MCF 10A (cell line): ENCODE data around the gene GPBP1. TPM values are rescaled to one million over a fixed set of nuclear protein-coding genes. Genes with fewer than 3 reads are reported as not detected.

Source experiments
- BruUV-seq: library from RNA; stranded (reverse); fragments of 400-500 nt; replicated peaks from 2 replicates; lab custom pipeline; 2021; lab: Mats Ljungman, UMichigan
- CTCF ChIA-PET: fragments of 300-600 bp; sonication (Branson Sonifier 250); formaldehyde crosslinking; extraction: SDS; loops from one replicate; lab custom pipeline; 2021; ENCODE audit warnings: antibody characterized with exemption, inconsistent platforms; lab: Yijun Ruan, JAX
- POLR2A ChIA-PET: fragments of 300-600, 350-650 bp; sonication (Branson Sonifier 250); formaldehyde crosslinking; extraction: SDS; loops from one replicate; lab custom pipeline; 2020; ENCODE audit warnings: antibody characterized with exemption, inconsistent platforms; lab: Yijun Ruan, JAX
- DNase-seq: peaks from one replicate; pipeline ENCODE4 v3.0.0-alpha.2; 2018; ENCODE audit not compliant: unreplicated experiment
- H3K27ac Mint-ChIP-seq: one replicate; pipeline ENCODE4 v1.8.0; 2022; ENCODE audit warnings: mild to moderate bottlenecking, low read depth, mixed read lengths; ENCODE audit not compliant: unreplicated experiment
- H3K27me3 Mint-ChIP-seq: one replicate; pipeline ENCODE4 v1.8.0; 2022; ENCODE audit warnings: mixed read lengths; ENCODE audit not compliant: insufficient read depth, unreplicated experiment
- H3K36me3 Mint-ChIP-seq: one replicate; pipeline ENCODE4 v1.8.0; 2022; ENCODE audit warnings: mild to moderate bottlenecking, moderate library complexity, mixed read lengths; ENCODE audit not compliant: insufficient read depth, unreplicated experiment
- H3K4me1 Mint-ChIP-seq: one replicate; pipeline ENCODE4 v1.8.0; 2022; ENCODE audit warnings: mixed read lengths; ENCODE audit not compliant: insufficient read depth, unreplicated experiment
- H3K4me3 Mint-ChIP-seq: one replicate; pipeline ENCODE4 v1.8.0; 2022; ENCODE audit warnings: mild to moderate bottlenecking, moderate library complexity, mixed read lengths; ENCODE audit not compliant: unreplicated experiment
- H3K9me3 Mint-ChIP-seq: one replicate; pipeline ENCODE4 v1.8.0; 2022; ENCODE audit warnings: mixed read lengths; ENCODE audit not compliant: unreplicated experiment
- intact Hi-C: fragments of 100-400 bp; cut with micrococcal nuclease; formaldehyde crosslinking; loops from 2 replicates; pipeline ENCODE4 v1.14.1; 2022
- total RNA-seq: library from RNA; stranded (reverse); gene quantifications from 2 replicates; pipeline ENCODE4 v1.2.3, GENCODE V29; 2022
- TF ChIP-seq, protein P1 (sequence below): fragments of 200-600 bp; IDR thresholded peaks from one replicate; pipeline ENCODE4 v1.8.0; 2022; ENCODE audit warnings: antibody characterized with exemption, mild to moderate bottlenecking; ENCODE audit not compliant: unreplicated experiment

Gene GPBP1
- total RNA-seq, 1 experiment from 2014 or later: 63.6 TPM

DNA sequence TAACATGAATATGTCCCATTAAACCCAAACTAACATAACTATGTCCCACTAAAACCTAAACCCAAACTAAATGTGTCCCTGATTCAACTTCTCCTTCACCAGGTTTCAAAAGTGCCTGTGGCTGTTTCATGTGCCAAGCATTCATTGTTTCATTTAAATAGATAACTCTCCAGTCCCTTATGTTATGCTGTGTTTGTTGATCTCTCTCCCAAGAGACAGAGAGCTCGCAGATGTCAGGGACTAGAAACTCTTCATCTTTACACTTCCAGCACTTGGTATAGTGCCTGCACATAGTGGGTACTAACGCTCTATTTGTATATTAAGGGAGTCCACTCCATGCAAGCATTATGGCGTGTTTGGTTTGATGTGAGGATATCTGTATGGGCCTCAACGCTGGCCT, 118.0 kb downstream of the GPBP1 start:
- Mint-ChIP-seq H3K36me3 (no peaks in the 10 kb centered on the region), H3K4me1 (no peaks in the 10 kb centered on the region), H3K9me3 (no peaks in the 10 kb centered on the region), H3K4me3 (no peak overlapping the region), H3K27me3 (no peaks in the 10 kb centered on the region), H3K27ac (no peak overlapping the region)
- no TSS peak for BruUV-seq
- no peak for DNase-seq
- intact Hi-C loops: no loop called here
- ChIA-PET POLR2A (no interaction called here), CTCF (no interaction called here)
- TF ChIP-seq, protein P1, sequence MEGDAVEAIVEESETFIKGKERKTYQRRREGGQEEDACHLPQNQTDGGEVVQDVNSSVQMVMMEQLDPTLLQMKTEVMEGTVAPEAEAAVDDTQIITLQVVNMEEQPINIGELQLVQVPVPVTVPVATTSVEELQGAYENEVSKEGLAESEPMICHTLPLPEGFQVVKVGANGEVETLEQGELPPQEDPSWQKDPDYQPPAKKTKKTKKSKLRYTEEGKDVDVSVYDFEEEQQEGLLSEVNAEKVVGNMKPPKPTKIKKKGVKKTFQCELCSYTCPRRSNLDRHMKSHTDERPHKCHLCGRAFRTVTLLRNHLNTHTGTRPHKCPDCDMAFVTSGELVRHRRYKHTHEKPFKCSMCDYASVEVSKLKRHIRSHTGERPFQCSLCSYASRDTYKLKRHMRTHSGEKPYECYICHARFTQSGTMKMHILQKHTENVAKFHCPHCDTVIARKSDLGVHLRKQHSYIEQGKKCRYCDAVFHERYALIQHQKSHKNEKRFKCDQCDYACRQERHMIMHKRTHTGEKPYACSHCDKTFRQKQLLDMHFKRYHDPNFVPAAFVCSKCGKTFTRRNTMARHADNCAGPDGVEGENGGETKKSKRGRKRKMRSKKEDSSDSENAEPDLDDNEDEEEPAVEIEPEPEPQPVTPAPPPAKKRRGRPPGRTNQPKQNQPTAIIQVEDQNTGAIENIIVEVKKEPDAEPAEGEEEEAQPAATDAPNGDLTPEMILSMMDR: no peak

DNA sequence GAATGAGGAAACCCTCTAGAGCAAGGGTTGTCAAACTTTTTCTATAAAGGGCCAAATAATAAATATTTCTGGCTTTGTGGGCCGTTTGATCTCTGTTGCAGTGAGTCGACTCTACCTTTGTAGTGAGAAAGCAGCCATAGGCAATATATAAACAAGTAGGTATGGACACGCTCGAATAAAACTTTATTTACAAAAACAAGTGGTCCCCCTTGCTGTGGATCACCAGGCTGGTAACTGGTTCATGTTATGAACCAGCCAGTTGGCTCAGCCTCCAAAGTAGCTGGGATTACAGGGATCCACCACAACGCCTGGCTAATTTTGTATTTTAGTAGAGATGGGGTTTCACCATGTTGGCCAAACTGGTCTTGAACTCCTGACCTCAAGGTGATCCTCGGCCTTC, 118.5 kb downstream of the GPBP1 start:
- TF ChIP-seq, protein P1: no peak
- ChIA-PET CTCF (interaction anchor here (4.2 kb wide), 1 partner anchor 1169 kb away, joined by 19 read pairs; the partner anchor contains the start of gene PLK2), POLR2A (no interaction called here)
- no TSS peak for BruUV-seq
- H3K27me3 Mint-ChIP-seq: no peaks in the 10 kb centered on the region
- H3K9me3 Mint-ChIP-seq: no peaks in the 10 kb centered on the region
- H3K4me1 Mint-ChIP-seq: no peaks in the 10 kb centered on the region
- H3K36me3 Mint-ChIP-seq: no peaks in the 10 kb centered on the region
- intact Hi-C loops: no loop called here
- H3K4me3 Mint-ChIP-seq: no peak overlapping the region
- DNase-seq: no peak
- H3K27ac Mint-ChIP-seq: no peak overlapping the region

DNA sequence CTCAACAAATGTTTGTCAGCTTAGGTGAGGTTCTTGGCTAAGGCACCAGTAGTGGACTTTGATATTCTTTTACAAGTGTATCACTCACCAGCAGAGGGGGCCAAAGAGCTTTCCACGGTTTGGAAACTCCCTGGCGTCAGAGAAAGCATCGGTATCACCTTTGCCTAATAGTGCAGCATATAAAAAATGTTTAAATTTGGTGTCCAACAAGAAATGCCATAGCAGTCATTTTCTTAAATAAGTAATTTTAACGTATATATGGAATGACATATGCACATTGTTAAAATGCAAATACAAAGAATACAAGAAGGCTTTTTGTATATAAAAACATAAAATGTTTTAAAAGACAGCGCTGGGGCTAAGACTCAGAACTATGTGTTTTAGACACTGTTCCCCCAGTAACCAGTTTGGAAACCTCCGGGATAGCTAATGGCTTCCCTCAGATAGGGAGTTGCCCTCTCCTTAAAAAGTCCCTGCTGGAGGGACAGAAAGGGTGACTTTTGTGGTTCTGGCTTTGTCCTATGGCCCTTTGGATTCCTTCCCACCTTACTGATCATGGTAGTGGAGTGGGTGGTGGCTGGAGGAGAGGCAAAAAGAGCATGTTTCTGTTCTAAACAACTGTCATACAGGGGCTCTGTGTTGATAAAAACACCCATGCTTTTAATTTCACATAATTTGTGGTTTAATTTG, 124.6 kb downstream of the GPBP1 start:
- no TSS peak for BruUV-seq
- TF ChIP-seq, protein P1: peak; percentile 65
- intact Hi-C loops: loop anchor here (1.0 kb wide), 4 partner anchors 196 to 1164 kb away; no protein-coding TSS in a partner anchor
- H3K36me3 Mint-ChIP-seq: no peaks in the 10 kb centered on the region
- CTCF ChIA-PET: interaction anchor here (0.5 to 6.4 kb wide), 63 partner anchors 9 to 1605 kb away, joined by 3 to 108 read pairs (median 4); no protein-coding TSS in a partner anchor
- peak; percentile 89 for DNase-seq
- POLR2A ChIA-PET: interaction anchor here (0.9 to 1.8 kb wide), 6 partner anchors 196 to 1163 kb away, joined by 3 to 9 read pairs (median 6); no protein-coding TSS in a partner anchor
- H3K4me3 Mint-ChIP-seq: no peak overlapping the region
- H3K4me1 Mint-ChIP-seq: peaks cover 21% of the 10 kb centered on the region
- no peak overlapping the region for H3K27ac Mint-ChIP-seq
- no peaks in the 10 kb centered on the region for H3K27me3 Mint-ChIP-seq
- H3K9me3 Mint-ChIP-seq: no peaks in the 10 kb centered on the region

DNA sequence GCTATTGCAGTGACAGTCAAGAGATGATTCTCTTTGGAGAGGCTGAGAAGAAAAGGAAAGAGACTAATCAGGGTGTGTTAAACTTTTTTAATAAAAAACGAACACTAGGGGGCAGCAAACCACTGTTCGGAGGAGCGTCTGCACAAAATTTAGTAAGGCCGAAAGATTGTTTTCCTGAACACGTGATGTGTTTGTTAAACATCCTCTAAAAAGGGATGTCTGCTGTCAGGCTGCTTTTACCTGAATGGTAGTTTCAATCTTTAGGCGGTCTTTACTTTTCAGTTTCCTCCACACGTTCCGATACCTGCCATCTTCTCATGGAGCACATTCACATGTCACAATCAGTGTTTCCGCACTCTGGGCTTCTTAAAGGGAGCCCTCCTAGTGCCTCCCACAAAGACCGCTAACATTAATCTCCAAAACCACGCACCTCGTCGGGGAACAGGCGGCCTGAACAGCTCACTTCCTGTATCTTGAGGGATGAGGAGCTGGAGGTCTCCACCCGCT, 125.2 kb downstream of the GPBP1 start:
- H3K27ac Mint-ChIP-seq: no peak overlapping the region
- no peak overlapping the region for H3K4me3 Mint-ChIP-seq
- CTCF ChIA-PET: interaction anchor here (0.5 to 6.4 kb wide), 40 partner anchors 10 to 1557 kb away, joined by 3 to 108 read pairs (median 4); no protein-coding TSS in a partner anchor
- no peaks in the 10 kb centered on the region for H3K9me3 Mint-ChIP-seq
- TF ChIP-seq, protein P1: peak; percentile 59
- peak; percentile 78 for DNase-seq
- peaks cover 21% of the 10 kb centered on the region for H3K4me1 Mint-ChIP-seq
- intact Hi-C loops: loop anchor here (1.0 kb wide), 7 partner anchors 134 to 1163 kb away; no protein-coding TSS in a partner anchor
- no peaks in the 10 kb centered on the region for H3K27me3 Mint-ChIP-seq
- H3K36me3 Mint-ChIP-seq: no peaks in the 10 kb centered on the region
- no TSS peak for BruUV-seq
- POLR2A ChIA-PET: interaction anchor here (0.6 to 1.1 kb wide), 2 partner anchors 333 to 1160 kb away, joined by 3 read pairs; no protein-coding TSS in a partner anchor
